HG03520 (cell line): ENCODE data around the gene SGPP1.
"Not testable (repeated sequence)": the region's sequence is repeated elsewhere in the genome, so short reads cannot be mapped to it uniquely, and the experiment has no call there.

Experiments
- ATAC-seq: cut with Tn5 transposase; IDR thresholded peaks from one replicate; pipeline ENCODE4 v1.9.1; 2021; ENCODE audit warnings: mild to moderate bottlenecking, moderate library complexity; ENCODE audit not compliant: unreplicated experiment

The SGPP1 gene, protein sequence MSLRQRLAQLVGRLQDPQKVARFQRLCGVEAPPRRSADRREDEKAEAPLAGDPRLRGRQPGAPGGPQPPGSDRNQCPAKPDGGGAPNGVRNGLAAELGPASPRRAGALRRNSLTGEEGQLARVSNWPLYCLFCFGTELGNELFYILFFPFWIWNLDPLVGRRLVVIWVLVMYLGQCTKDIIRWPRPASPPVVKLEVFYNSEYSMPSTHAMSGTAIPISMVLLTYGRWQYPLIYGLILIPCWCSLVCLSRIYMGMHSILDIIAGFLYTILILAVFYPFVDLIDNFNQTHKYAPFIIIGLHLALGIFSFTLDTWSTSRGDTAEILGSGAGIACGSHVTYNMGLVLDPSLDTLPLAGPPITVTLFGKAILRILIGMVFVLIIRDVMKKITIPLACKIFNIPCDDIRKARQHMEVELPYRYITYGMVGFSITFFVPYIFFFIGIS

DNA sequence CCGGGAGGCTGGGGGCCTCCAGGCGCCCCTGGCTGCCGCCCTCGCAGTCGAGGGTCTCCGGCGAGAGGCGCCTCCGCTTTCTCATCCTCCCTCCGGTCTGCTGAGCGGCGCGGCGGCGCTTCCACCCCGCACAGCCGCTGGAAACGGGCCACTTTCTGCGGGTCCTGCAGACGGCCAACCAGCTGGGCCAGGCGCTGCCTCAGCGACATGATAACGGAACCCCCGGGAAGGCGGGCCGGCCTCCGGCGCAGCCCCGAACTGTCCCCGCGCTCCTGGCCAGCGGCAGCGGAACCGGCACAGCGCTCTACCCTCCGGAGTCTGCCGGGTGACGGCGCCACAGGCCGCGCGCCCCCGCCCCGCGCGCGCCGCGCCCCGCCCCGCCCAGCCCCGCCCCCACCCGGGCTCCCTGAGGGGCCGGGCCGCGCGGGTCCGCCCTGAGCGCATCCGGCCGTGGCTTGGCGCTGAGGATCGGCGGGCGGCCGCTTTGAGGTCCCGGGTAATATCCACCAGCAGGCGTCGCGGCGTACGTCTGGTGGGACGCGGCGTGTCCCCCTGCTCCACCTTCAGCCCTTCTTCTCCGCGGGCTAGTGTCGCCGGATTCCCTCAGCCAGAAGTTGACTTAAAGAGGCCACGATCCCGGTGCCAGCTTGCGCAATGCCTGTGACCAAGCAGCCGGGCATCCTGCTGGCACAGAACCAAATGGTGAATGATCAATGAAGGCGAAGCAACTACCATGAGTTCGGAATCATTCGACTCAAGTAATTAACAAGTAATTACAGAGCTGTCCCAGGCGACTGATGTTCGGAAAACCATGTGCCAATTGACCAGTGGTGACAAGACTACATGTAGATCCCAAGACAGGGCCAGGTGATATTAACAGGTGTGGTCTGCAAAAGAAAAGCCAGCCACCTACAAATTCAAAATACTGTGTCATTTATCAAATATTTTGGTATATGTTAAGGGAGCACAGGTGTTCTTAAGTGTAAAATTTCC lies at the start of gene SGPP1:
SGPP1 (minus strand) TSS at position 330 of the 993 bp plus-strand sequence; CDS start at position 209, 121 bp downstream.
- ATAC-seq = peak; percentile 75

DNA sequence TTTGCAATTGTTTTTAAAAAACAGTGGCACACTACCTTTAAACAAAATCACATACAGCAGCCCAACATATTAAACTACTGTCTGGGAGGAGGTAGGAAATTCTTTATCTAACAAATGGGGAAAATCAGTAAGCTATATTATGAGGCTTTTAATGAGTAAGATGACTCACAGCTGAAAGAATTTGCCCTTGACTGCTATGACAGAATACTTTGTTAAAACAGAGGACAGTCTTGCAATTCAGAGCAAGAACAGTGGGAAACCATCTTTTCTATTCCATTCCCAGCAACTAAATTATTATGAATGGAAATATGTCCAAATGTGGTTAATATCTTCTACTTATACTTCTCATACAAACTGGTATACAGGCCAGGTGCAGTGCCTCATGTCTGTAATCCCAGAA lies 49.2 kb upstream of the SGPP1 start:
- no peak for ATAC-seq

DNA sequence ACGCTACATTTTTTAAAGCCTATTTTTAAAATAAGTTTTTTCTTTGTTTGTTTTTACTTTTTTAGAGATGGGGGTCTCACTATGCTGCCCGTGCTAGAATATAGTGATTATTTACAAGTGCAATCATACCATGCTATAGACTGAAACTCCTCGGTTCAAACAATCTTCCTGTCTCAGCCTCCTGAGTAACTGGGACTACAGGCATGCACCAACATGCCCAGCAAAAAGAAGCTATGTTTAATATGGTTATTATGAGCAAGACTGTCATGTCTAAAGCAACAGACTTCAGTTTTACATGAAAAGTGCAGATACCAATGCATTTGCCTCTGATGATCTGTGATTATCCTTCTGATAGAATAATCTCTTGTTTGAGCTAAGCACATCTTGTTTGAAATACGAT lies 45.6 kb upstream of the SGPP1 start:
- no peak for ATAC-seq

DNA sequence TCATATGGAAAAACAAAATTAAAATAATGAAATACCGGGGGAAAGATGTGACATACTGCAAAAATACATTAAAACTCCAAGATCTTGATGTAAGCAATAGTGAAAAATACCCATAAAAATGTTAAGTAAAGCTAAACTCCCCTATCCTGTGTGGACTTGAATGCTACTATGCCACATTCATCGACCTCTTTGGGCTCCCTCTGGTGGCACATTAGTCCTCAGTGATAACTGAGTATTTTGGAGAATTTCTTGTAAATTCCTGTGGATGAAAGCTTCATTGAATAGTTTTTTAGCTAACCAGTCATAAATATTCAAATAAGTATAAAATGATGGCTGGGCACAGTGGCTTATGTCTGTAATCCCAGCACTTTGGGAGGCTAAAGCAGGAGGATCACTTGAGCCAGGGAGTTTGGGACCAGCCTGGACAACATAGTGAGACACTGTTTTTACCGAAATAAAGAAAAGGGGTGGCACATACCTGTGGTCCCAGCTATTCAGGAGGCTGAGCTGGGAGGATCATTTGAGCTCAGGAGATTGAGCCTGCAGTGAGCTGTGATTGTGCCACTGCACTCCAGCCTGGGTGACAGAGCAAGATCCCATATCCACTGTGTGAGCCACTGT lies 42.4 kb upstream of the SGPP1 start:
- ATAC-seq = no peak

DNA sequence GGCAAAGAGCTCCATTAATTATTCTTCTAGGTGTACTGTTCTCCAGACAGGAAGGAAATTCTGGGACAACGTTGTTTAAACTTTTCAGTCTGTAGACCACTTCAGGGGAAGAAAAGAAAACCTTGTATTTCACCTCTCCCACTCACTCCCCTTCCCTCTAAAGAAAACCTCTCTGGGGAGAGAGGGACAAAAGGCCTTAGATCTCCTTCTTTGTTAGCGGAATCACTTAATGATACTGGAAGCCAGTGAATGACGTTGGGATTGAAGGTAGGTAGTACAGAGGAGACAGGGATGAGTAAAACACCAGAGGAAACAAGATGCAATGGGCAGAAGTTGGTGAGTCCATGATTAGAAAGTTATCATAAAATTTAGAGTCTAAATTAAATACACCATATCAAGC lies 38.7 kb upstream of the SGPP1 start:
- ATAC-seq = no peak

DNA sequence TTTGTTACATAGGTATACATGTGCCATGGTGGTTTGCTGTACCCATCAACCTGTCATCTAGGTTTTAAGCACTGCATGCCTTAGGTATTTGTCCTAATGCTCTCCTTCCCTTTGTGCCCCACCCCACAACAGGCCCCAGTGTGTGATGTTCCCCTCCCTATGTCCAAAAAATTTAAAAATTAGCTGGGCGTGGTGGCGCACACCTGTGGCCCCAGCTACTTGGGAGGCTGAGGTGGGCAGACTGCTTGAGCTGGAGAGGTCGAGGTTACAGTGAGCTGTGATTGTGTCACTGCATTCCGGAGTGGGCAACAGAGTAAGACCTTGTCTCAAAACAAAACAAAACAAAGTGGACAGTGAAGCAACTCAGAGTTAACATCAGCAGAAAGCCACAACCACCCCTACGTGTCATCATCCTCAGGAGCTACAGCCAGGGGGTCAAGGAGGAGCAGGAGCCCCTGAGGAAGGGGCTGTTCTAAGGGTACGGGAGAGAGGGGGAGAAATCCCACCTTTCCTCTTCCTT lies 36.8 kb upstream of the SGPP1 start:
- no peak for ATAC-seq

DNA sequence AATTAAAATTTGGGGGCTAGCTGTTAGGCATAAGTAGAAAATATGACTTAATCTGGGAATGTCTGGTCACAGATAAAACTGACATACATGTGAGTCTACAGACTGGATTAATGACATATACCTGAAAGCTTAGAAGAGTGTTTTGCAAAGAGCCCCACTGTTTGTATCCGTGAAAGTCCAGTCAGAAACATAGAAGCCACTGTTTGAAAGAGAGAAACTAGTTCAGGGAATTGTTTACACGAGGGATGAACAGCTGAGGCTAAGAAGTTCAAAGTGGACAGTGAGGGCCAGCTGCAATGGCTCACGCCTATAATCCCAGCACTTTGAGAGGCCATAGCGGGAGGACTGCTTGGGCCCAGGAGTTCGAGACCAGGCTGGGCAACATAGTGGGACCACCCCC lies 36.2 kb upstream of the SGPP1 start:
- no peak for ATAC-seq

DNA sequence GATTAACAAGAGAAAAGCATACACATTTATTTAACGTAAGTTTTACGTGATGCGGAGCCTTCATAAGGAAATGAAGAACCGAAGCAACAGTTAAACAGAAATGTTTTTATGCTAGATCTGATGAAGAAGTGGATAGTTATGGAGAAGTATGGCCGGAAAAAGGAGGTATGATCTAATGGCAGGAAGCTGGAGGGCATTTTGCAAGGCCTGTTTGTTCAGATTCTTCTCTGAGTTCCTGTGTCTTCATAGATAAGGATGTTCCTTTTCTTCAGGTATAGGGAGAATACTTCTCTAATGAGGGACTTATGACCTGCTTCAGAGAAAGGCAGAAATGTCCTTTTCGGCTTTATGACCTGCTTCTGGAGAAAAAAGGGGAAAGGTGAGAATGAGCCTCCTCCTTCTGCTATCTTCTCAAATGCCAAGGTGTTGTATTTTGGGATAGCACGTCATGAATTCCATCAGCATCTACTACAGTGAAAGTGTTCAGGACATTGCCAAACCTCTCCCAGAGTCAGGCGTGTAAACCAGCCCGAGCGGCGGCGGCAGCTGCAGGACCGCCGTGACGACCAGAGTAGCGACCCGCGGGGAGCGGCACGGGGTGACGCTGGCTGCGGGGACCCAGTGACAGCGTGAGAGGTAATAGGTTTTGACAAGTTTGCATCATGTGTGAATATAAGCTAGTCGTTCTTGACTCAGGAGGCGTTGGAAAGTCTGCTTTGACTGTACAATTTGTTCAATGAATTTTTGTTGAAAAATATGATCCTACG lies 33.7 kb upstream of the SGPP1 start:
- ATAC-seq = no peak

DNA sequence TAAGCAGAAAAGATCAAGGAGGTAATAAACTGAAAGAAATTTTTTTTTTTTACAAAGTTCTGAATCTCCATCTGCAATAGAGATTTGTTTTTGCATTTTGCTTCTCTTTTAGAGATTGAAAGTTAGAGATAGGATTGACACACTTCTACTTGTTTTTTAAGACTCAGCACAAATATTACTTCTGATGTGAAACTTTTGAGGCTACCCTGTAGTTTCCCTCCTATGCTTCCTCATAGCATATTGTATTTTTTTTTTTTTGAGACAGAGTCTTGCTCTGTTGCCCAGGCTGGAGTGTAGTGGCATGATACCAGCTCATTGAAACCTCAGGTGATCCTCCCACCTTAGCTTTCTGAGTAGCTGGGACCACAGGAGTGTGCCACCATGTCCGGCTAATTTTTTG lies 32.1 kb upstream of the SGPP1 start:
- ATAC-seq = no peak

DNA sequence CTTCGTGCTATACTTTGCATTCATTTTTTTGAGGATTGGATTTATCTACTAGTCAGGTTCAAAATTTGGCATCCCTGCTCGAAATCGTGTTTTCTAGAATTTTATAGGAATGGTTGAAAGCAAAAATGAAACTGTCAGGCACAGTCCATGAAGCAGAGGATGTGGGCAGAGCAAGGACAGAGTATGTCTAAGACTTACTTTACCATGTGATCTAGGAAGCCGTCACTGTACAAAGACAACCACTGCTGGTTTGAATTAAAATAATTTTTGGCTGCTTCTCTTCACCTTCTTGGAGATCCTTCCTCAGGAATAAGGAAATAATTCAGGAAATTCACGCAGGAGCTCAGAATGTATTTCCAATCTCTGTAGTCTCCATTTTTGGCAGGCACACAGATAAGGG lies 31.6 kb upstream of the SGPP1 start:
- ATAC-seq = no peak

DNA sequence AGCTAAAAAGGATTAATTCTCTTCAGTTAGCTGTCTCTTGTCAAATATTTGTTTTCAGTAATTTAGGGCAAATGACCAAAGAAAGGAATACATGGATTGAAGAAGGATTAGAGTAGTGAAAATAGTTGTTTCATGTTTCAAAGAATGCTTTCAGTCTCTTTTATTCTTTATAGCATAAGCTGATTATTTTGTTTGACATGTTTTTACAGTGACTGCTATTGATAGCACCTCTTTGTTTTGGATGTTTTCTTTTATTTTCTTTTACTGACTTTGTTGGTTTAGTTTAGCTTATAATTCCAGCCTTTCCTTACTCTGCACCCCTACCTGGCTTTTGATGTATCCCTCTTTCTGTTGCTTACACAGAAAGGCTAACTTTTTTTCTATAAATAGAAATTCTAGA lies 29.3 kb upstream of the SGPP1 start:
- ATAC-seq = no peak

DNA sequence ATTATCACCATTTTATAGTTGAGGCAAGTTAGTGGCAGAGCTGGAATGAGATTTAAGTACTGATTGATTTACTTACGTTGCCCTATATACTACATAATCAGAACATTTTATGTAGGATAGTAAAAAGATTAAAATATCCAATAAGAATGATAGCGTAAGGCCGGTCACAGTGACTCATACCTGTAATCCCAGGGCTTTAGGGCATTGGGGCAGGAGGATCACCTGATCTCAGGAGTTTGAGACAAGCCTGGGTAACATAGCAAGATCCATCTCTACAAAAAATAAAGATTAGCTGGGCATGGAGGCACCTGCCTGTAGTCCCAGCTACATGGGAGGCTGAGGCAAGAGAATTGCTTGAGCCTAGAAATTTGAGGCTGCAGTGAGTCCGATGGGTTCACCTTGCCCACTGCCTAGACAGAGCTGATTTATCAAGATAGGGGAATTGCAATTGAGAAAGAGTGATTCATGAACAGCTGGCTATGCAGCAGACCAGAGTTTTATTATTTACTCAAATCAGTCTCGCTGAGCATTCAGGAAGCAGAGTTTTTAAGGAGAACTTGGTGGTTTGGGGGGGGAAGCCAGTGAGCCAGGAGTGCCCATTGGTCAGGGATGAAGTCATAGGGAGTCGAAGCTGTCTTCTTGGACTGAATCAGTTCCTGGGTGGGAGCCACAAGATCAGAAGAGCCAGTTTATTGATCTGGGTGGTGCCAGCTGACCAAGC lies 24.7 kb upstream of the SGPP1 start:
- ATAC-seq = no peak

DNA sequence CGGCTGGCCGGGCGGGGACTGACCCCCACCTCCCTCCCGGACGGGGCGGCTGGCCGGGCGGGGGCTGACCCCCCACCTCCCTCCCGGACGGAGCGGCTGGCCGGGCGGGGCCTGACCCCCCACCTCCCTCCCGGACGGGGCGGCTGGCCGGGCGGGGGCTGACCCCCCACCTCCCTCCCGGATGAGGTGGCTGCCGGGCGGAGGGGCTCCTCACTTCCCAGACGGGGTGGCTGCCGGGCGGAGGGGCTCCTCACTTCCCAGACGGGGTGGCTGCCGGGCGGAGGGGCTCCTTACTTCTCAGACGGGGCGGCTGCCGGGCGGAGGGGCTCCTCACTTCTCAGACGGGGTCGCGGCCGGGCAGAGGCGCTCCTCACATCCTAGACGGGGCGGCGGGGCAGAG lies 23.2 kb upstream of the SGPP1 start:
- not testable (repeated sequence) for ATAC-seq

DNA sequence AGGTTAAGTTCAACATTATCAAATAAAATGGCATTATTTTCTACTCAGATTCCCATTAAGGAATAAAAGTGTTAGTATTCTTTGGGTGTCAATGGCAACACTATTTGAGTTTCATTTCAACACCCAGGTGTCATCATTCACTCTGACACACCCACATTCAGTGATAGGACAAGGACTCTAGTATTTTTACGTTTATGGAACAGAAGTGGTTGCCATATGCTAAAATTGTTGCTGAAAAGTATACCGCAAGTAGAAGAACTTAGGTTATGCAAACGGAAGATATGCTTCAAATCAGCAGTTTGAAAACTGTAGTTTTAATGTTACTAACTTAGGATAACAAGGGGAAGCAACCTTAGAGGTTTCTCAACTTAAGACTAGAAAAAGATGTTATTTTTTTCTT lies 20.0 kb upstream of the SGPP1 start:
- no peak for ATAC-seq

DNA sequence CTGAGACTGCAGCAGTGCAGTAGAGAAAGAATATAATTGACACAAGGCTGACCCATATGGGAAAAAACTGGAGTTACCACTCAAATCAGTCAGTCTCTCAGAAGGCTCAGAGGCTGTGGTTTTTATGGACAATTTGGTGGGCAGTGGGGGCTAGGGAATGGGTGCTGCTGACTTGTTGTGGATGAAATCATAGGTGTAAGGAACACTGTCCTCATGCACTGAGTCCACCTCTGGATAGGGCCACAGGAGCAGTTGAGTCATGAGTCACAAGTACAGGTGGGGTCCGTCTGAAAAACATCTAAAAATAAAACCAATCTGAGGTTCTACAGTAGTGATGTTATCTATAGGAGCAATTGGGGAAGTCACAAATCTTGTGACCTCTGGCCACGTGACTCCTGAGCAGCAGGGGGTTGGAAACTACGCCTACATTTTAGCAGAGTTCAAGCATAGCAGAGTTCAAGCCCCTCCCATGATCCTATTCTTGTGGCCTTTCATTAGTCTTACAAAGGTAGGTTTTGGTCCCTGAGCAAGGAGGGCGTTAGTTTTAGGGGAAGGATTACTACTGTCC lies 18.1 kb upstream of the SGPP1 start:
- ATAC-seq = peak; percentile 66

DNA sequence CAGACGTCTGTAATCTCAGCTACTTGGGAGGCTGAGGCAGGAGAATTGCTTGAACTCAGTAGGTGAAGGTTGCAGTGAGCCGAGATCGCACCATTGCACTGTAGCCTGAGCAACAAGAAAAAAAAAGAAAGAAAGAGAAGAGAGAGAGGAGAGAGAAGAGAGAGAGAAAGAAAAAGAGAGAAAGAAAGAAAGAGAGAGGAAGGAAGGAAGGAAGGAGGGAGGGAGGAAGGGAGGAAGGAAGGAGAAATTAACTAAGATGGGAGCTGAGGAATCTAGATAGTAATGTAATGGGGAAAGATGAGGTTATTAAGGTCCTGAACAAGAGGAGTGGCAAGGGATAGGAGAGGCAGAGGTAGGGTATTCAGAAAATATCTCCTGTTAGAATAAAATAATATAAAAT lies 17.4 kb upstream of the SGPP1 start:
- no peak for ATAC-seq

DNA sequence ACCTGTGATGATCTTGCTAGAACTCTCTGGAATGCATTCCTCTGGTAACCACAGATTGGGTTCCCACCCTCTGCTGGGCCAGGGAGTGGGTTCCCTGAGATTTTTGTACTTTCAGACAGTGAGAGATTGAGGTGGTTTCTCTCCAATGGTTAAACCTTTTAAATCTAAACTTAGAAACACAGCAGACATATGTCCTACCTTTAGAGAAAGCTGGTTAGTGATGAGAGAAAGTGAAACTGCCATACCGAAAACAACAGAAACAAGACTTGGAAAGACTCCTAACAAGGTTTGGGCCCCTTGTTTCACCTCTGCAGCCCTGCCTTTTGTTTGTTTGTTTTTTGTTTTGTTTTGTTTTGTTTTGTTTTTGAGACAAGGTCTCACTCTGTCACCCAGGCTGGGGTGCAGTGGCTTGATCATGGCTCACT lies 9.7 kb upstream of the SGPP1 start:
- ATAC-seq = peak; percentile 96

DNA sequence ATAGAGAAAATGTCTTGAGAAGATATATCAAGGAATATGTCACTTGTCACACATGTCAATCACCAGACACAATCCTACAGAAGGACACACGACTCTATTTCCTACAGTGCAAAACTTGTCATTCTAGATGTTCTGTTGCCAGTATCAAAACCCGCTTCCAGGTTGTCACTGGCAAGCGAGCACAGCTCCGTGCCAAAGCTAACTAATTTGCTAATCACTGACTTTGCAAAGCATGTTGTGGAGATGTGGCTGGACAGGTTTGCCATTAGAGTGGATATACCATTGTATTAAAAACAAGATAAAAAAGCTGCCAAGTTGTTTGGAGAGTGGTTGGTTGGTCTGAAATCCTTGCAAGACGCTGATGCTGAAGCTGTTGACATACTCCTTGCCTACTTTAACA lies 7.9 kb upstream of the SGPP1 start:
- ATAC-seq = no peak

DNA sequence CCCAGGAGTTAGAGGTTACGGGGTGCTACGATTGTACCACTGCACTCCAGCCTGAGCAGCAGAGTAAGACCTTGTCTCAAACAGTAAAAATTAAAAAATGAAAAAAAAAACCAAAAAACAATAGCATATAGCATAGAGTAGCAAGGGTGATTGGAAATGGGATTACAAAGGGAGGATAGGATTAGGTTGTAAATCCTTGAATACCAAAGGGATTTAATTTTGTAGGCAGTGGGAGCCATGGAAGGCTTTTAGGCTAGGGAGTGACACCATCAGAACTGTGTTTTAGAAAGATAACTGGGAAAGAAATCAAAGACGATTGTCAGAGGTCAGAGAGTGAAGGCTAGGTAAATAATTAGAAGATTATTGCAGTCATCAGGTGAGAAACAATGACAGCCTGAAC lies 2.8 kb upstream of the SGPP1 start:
- no peak for ATAC-seq
